BLaER1 treated with 17β-estradiol and CSF1 and Interleukin-3, amounts not matched to agents 10 nM and 100 nM (cell line): ENCODE data around the gene OPRL1.
"Not testable (repeated sequence)": the region's sequence is repeated elsewhere in the genome, so short reads cannot be mapped to it uniquely, and the experiment has no call there.

Source experiments
- H3K27ac ChIP-seq, 11 experiments: shearing (Covaris generic); formaldehyde crosslinking; 2 replicates each; pipeline ENCODE4 v1.8.1; 2022
- H3K27me3 ChIP-seq, 11 experiments: shearing (Covaris generic); formaldehyde crosslinking; 2 replicates each; pipeline ENCODE4 v1.8.1; 2022
- H3K36me3 ChIP-seq, 11 experiments: shearing (Covaris generic); formaldehyde crosslinking; 2 replicates each; pipeline ENCODE4 v1.8.1; 2022
- H3K4me1 ChIP-seq, 10 experiments: shearing (Covaris generic); formaldehyde crosslinking; 2 replicates each; pipeline ENCODE4 v1.8.1; 2022
- H3K4me2 ChIP-seq, 11 experiments: shearing (Covaris generic); formaldehyde crosslinking; 2 replicates each; pipeline ENCODE4 v1.8.1; 2022
- H3K4me3 ChIP-seq, 10 experiments: shearing (Covaris generic); formaldehyde crosslinking; 2 replicates each; pipeline ENCODE4 v1.8.1; 2022
- H3K9ac ChIP-seq, 11 experiments: shearing (Covaris generic); formaldehyde crosslinking; 2 replicates each; pipeline ENCODE4 v1.8.1; 2022
- H3K9me3 ChIP-seq, 11 experiments: shearing (Covaris generic); formaldehyde crosslinking; replicated peaks in 1 of 11; 2 replicates each; pipeline ENCODE4 v1.8.1; 2022
- H4K20me1 ChIP-seq, 11 experiments: shearing (Covaris generic); formaldehyde crosslinking; 2 replicates each; pipeline ENCODE4 v1.8.1; 2022
- Cebpa-rat ChIP-seq, 11 experiments: shearing (Covaris generic); IDR thresholded peaks; 2 replicates each; pipeline ENCODE4 v1.8.1; 2022

OPRL1 gene

DNA sequence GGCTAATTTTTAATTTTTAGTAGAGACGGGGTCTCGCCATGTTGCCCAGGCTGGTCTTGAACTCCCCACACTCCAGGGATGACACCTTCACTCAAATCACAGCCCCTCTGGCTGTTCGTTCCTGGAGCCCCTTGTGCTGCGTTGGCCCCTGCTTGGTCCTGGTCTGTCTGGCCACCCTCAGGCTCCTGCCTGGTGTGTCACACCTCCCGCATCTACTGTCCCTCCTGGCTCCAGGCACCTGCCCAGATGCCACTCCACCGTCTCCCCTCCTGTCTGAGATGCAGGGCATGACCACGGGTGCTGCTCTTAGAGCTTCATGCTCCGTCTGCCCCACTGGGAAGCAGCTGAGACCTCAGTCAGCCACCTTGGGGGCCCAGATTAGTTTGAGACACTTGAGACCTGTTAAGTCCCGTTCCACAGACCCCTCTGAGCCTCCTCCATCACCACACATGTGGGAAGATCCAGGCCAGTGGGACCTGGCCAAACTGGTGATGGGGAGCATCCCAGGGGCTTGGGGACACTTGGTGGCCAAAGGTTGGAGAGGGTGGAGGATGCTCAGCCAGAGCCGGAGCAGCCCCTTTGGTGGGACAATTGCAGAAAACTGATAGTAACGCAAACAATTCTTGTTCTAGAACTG is 49.4 kb downstream of the OPRL1 start:
- no peak overlapping the region for H3K27ac ChIP-seq
- no peaks in the 10 kb centered on the region for H3K4me1 ChIP-seq
- peaks cover 0 to 5% (median 0%) of the 10 kb centered on the region in 11 experiments; a peak in 1 of 22 replicates for H3K9me3 ChIP-seq
- H3K36me3 ChIP-seq = no peaks in the 10 kb centered on the region
- no peak overlapping the region for H3K9ac ChIP-seq
- H3K4me2 ChIP-seq = no peak overlapping the region
- TF ChIP-seq Cebpa-rat (IDR thresholded peaks at IDR 0.05) = no peak
- peaks cover 0 to 6% (median 0%) of the 10 kb centered on the region in 11 experiments; a peak in 3 of 22 replicates for H3K27me3 ChIP-seq
- peaks cover 0 to 5% (median 0%) of the 10 kb centered on the region in 11 experiments; a peak in 2 of 22 replicates for H4K20me1 ChIP-seq
- H3K4me3 ChIP-seq = no peak overlapping the region

DNA sequence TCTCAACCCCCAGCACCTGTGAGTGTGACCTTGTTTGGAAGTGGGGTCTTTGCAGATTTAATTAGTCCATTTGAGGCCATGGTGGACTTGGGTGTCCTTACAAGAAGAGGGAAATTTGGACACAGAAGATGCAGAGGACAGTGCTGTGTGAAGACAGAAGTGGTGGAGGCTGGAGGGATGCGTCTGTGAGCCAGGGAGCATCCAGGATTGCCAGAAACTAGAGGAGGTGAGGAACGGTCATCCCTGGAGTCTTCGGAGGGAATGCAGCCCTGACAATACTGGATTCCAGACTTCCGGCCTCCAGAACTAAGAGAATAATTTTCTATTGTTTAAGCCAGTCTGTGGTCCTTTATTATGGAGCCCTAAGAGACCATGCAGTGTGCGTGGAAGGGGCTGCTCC is 50.4 kb downstream of the OPRL1 start:
- Histone ChIP-seq H3K4me3 (no peak overlapping the region), H3K9me3 (peaks cover 0 to 5% (median 0%) of the 10 kb centered on the region in 11 experiments; a peak in 1 of 22 replicates), H3K4me1 (no peaks in the 10 kb centered on the region), H4K20me1 (peaks cover 0 to 5% (median 0%) of the 10 kb centered on the region in 11 experiments; a peak in 2 of 22 replicates), H3K27me3 (peaks cover 0 to 6% (median 0%) of the 10 kb centered on the region in 11 experiments; a peak in 3 of 22 replicates), H3K27ac (no peak overlapping the region), H3K9ac (no peak overlapping the region), H3K4me2 (no peak overlapping the region), H3K36me3 (no peaks in the 10 kb centered on the region)
- TF ChIP-seq Cebpa-rat (IDR thresholded peaks at IDR 0.05) = no peak

DNA sequence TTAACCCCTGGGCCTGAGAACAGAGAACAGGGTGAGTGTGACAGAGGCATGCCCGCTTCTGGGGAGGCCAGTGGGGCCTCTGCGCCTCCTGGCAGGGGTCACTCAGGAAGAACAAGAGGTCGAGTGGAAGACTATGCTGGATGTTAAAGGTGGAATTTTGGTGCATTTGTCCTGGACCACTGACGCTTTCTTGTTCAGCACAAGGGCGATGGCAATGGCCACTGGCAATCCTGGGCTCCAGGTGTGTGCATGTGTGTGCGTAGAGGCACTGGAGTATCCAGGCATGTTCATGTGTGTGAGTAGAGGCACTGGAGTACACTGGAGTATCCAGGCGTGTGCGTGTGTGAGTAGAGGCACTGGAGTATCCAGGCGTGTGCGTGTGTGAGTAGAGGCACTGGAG is 51.0 kb downstream of the OPRL1 start:
- Histone ChIP-seq H3K36me3 (no peaks in the 10 kb centered on the region), H3K9ac (no peak overlapping the region), H3K27me3 (peaks cover 0 to 6% (median 0%) of the 10 kb centered on the region in 11 experiments; a peak in 3 of 22 replicates), H3K4me3 (no peak overlapping the region), H3K4me1 (no peaks in the 10 kb centered on the region), H3K9me3 (peaks cover 0 to 5% (median 0%) of the 10 kb centered on the region in 11 experiments; a peak in 1 of 22 replicates), H3K4me2 (no peak overlapping the region), H4K20me1 (peaks cover 0 to 5% (median 0%) of the 10 kb centered on the region in 11 experiments; a peak in 2 of 22 replicates), H3K27ac (no peak overlapping the region)
- no peak for TF ChIP-seq Cebpa-rat (IDR thresholded peaks at IDR 0.05)

DNA sequence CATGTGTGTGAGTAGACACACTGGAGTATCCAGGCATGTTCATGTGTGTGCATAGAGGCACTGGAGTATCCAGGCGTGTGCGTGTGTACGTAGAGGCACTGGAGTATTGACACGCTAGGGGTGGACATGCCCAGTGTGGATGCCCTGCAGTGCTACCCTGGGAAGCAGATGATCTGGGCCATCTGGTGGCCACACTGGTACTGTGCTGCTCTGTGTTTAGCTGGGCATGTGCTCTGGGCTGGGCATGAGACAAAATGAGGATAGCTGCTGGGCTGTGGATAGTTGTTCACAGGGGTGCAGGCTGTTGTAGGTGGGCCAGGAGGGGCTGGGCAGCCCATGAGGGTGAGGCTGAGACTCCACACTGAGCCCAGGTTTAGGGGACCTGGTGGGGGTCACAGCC is 51.5 kb downstream of the OPRL1 start:
- H3K4me1 ChIP-seq = no peaks in the 10 kb centered on the region
- no peak overlapping the region for H3K9ac ChIP-seq

DNA sequence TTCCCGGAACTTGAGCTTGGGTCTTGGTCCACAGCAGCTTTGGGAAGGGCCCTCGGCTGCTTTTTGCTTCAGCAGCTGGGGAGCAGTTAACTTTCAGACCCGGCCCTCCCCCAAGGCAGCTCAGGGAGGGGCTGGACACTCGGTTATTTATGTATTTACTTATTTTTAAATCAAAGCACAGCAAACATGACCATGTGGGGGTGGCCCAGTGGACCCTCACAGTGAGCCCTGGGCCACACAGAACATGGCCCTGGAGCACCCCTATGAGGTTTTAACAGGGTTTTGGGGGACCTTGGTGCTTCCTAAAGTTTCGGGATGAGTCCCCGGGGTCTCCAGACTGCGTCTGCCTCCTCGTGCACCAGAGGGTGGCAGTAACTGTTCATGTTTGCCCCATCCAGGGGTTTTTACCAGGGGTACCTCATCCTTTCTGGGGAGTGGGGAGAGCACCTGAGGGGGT is 54.1 kb downstream of the OPRL1 start:
- Histone ChIP-seq H3K4me1 (0 out of 20 replicates have a peak, but pooled peaks cover 0 to 3% (median 0%) of the 10 kb centered on the region in 10 experiments), H4K20me1 (peaks cover 0 to 5% (median 0%) of the 10 kb centered on the region in 11 experiments; a peak in 2 of 22 replicates), H3K36me3 (no peaks in the 10 kb centered on the region), H3K9ac (no peak overlapping the region), H3K4me2 (no peak overlapping the region), H3K9me3 (no peaks in the 10 kb centered on the region), H3K27ac (no peak overlapping the region), H3K4me3 (no peak overlapping the region), H3K27me3 (peaks cover 0 to 5% (median 0%) of the 10 kb centered on the region in 11 experiments; a peak in 3 of 22 replicates)
- TF ChIP-seq Cebpa-rat (IDR thresholded peaks at IDR 0.05) = no peak

More for the DNA sequence above, 51.5 kb downstream of the OPRL1 start:
- peaks cover 0 to 5% (median 0%) of the 10 kb centered on the region in 11 experiments; a peak in 1 of 22 replicates for H3K9me3 ChIP-seq
- no peak for TF ChIP-seq Cebpa-rat (IDR thresholded peaks at IDR 0.05)
- peaks cover 0 to 6% (median 0%) of the 10 kb centered on the region in 11 experiments; a peak in 3 of 22 replicates for H3K27me3 ChIP-seq
- H3K4me2 ChIP-seq = no peak overlapping the region
- no peaks in the 10 kb centered on the region for H3K36me3 ChIP-seq
- H3K4me3 ChIP-seq = no peak overlapping the region
- no peak overlapping the region for H3K27ac ChIP-seq
- peaks cover 0 to 5% (median 0%) of the 10 kb centered on the region in 11 experiments; a peak in 2 of 22 replicates for H4K20me1 ChIP-seq

DNA sequence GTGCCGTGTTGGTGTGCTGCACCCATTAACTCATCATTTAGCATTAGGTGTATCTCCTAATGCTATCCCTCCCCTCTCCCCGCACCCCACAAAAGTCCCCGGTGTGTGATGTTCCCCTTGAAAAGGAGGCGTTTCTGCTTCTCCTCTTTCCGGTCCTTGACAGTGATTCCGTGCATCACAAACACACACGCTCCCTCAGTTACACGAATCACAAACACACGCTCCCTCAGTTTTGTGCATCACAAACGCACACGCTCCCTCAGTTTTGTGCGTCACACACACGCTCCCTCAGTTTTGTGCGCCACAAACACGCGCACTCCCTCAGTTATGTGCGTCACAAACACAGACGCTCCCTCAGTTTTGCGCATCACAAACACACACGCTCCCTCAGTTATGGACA is 54.9 kb downstream of the OPRL1 start:
- H3K9ac ChIP-seq, H3K9me3 ChIP-seq, H3K36me3 ChIP-seq, H4K20me1 ChIP-seq, H3K4me3 ChIP-seq, H3K4me1 ChIP-seq, H3K27me3 ChIP-seq, H3K27ac ChIP-seq, H3K4me2 ChIP-seq: not testable (repeated sequence)

DNA sequence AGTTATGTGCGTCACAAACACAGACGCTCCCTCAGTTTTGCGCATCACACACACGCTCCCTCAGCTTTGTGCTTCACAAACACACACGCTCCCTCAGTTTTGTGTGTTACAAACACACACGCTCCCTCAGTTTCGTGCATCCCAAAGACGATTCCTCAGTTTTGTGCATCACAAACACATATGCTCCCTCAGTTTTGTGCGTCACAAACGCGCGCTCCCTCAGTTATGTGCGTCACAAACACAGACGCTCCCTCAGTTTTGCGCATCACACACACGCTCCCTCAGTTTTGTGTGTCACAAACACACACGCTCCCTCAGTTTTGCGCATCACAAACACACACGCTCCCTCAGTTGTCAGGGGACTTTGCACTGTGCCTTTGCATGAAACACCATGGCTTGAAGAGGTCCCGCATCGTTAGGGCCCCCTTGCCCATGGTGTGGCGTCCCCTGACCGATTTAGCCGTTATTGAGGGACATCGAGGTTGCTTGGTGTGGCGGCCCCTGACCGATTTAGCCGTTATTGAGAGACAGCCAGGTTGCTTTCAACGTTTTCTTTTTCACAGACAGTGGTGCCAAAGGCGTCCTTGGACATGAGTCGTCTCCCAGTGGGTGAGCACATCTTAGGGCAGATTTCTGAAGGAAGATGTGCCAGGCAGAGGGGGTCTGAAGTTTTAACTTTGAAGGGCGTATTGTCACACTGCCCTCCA is 56.3 kb downstream of the OPRL1 start:
- Histone ChIP-seq H3K27ac (no peak overlapping the region), H3K4me1 (peaks cover 0 to 5% (median 0%) of the 10 kb centered on the region in 10 experiments; a peak in 1 of 20 replicates), H3K4me2 (no peak overlapping the region), H3K4me3 (no peak overlapping the region), H4K20me1 (peaks cover 0 to 5% (median 0%) of the 10 kb centered on the region in 11 experiments; a peak in 2 of 22 replicates), H3K27me3 (no peaks in the 10 kb centered on the region), H3K36me3 (no peaks in the 10 kb centered on the region), H3K9me3 (no peaks in the 10 kb centered on the region), H3K9ac (no peak overlapping the region)
- TF ChIP-seq Cebpa-rat (IDR thresholded peaks at IDR 0.05) = no peak

DNA sequence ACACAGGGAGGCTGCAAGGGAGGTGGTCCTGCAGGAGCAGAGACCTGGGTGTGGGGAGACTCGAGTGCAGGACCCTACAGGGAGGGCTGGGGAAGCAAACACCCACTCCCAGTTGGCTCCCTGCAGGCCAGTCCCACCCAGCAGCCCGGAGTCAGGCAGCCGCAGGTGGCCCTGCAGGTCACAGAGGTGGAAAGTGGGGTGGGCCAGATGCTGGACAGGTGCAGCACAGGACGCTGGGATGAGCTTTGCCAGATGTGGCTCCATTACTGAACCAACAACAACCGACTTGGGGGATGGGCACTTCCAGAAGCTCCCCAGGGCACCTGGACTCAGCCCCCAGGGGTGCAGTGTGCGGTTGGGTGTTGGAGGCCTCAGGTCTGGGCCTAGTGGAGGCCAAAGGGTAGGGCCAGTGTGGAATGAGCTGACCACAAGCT is 57.7 kb downstream of the OPRL1 start:
- Histone ChIP-seq H3K9ac (no peak overlapping the region), H4K20me1 (peaks cover 0 to 5% (median 0%) of the 10 kb centered on the region in 11 experiments; a peak in 2 of 22 replicates), H3K4me2 (no peak overlapping the region), H3K27me3 (no peaks in the 10 kb centered on the region), H3K27ac (no peak overlapping the region), H3K9me3 (no peaks in the 10 kb centered on the region), H3K4me1 (peaks cover 4 to 18% (median 9%) of the 10 kb centered on the region in 10 experiments), H3K4me3 (no peak overlapping the region), H3K36me3 (no peaks in the 10 kb centered on the region)
- TF ChIP-seq Cebpa-rat (IDR thresholded peaks at IDR 0.05) = no peak

DNA sequence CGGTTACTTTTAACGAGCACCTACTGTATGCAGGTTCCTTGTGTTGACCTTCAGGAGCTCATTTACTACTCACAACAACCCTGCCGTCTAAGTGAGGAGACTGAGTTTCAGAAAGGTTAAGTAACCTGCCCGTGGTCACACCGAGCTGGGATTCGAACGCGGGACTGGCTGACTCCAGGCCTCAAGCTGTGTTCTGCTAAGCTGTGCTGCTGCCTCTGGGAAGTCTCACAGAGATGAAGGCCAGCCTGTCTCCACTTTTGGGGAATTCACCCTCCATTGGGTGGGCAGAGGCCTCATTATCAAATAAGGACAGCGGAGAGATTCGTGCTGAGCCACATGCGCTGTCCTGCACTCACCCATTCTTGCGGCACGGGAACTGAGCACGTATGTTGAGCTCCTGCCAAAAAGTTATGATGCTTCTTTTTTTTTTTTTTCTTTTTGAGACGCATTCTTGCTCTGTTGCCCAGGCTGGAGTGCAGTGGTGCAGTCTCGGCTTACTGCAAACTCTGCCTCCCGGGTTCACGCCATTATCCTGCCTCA is 58.5 kb downstream of the OPRL1 start:
- H3K27ac ChIP-seq = no peak overlapping the region
- H4K20me1 ChIP-seq = peaks cover 0 to 5% (median 0%) of the 10 kb centered on the region in 11 experiments; a peak in 2 of 22 replicates
- H3K27me3 ChIP-seq = no peaks in the 10 kb centered on the region
- H3K36me3 ChIP-seq = no peaks in the 10 kb centered on the region
- no peak for TF ChIP-seq Cebpa-rat (IDR thresholded peaks at IDR 0.05)
- H3K9me3 ChIP-seq = no peaks in the 10 kb centered on the region
- no peak overlapping the region for H3K4me3 ChIP-seq
- H3K9ac ChIP-seq = no peak overlapping the region
- H3K4me1 ChIP-seq = peaks cover 10 to 26% (median 16%) of the 10 kb centered on the region in 10 experiments
- no peak overlapping the region for H3K4me2 ChIP-seq
